Vagina (tissue), 2 donors: ENCODE results near the gene RALGAPB. TPM values are rescaled to one million over a fixed set of nuclear protein-coding genes. Genes with fewer than 3 reads are reported as not detected.

ENCODE experiments used
- DNase-seq, 2 donors: peaks; one replicate each; pipeline ENCODE4 v3.0.0-alpha.2; 2017; ENCODE audit errors: extremely low spot score in 2 of 2
- H3K27ac ChIP-seq: fragments of 200-600 bp; sonication (generic); one replicate; pipeline ENCODE4 v1.5.1; 2019
- H3K27me3 ChIP-seq: fragments of 200-600 bp; sonication (generic); one replicate; pipeline ENCODE4 v1.5.1; 2019
- H3K36me3 ChIP-seq, 2 donors: fragments of 200-600 bp; sonication (generic); one replicate each; pipeline ENCODE4 v1.5.1; 2017 to 2019
- H3K4me1 ChIP-seq: fragments of 200-600 bp; sonication (generic); one replicate; pipeline ENCODE4 v1.5.1; 2019
- H3K4me3 ChIP-seq, 2 donors: fragments of 200-600 bp; sonication (generic); 1 replicate in 1 of 2; 2 replicates in 1 of 2; pipeline ENCODE4 v1.5.1; 2016 to 2019
- H3K9me3 ChIP-seq: fragments of 200-600 bp; sonication (generic); one replicate; pipeline ENCODE4 v1.5.1; 2019
- CTCF ChIP-seq, 3 experiments: fragments of 450-650 bp in 2 of 3; fragments of 200-600 bp in 1 of 3; sonication (generic) in 1 of 3; IDR thresholded peaks; one replicate each; pipeline ENCODE4 v1.5.1; 2017 to 2019; ENCODE audit warnings: antibody characterized with exemption in 3 of 3, mild to moderate bottlenecking in 2 of 3, moderate library complexity in 2 of 3
- POLR2A ChIP-seq, 2 donors: fragments of 450-650 bp; IDR thresholded peaks; one replicate each; pipeline ENCODE4 v1.6.1; 2017; ENCODE audit warnings: antibody characterized with exemption in 2 of 2, mild to moderate bottlenecking in 2 of 2, moderate library complexity in 2 of 2
- POLR2AphosphoS5 ChIP-seq, 2 donors: sonication (generic); formaldehyde crosslinking; IDR thresholded peaks; one replicate each; pipeline ENCODE4 v1.9.0; 2017; ENCODE audit warnings: antibody characterized with exemption in 2 of 2, mild to moderate bottlenecking in 2 of 2, low read depth in 1 of 2; ENCODE audit not compliant: insufficient read depth in 1 of 2
- intact Hi-C: fragments of 100-400 bp; cut with DNase I; formaldehyde crosslinking; loops from one replicate; pipeline ENCODE4 v1.15.1; 2023
- total RNA-seq: library from RNA; depleted of rRNA; stranded (reverse); fragments of >200 nt; gene quantifications from one replicate; pipeline ENCODE4 v1.2.3, GENCODE V29; 2016

Gene RALGAPB
- total RNA-seq, 1 donor from 2014 or later: 45.2 TPM

GRCh38 chr20:38599410-38599882 is 126.8 kb downstream of the RALGAPB start:
- no peaks in the 10 kb centered on the region for H3K9me3 ChIP-seq
- no peaks in the 10 kb centered on the region for H3K36me3 ChIP-seq
- H3K4me3 ChIP-seq: no peak overlapping the region
- DNase-seq: no peak
- no peak overlapping the region for H3K27ac ChIP-seq
- peak in 1 of 2 donors; percentile 24 for TF ChIP-seq POLR2AphosphoS5 (IDR thresholded peaks at IDR 0.05; ENCODE audit: insufficient read depth in 1 of 2, low read depth in 1 of 2)
- no peak for TF ChIP-seq POLR2A (IDR thresholded peaks at IDR 0.05)
- intact Hi-C loops: no loop called here
- H3K27me3 ChIP-seq: no peaks in the 10 kb centered on the region
- H3K4me1 ChIP-seq: peaks cover 5% of the 10 kb centered on the region

- no peak overlapping the region for H3K27ac ChIP-seq
Measured at GRCh38 chr20:38600057-38600456, 127.4 kb downstream of the RALGAPB start.

GRCh38 chr20:38601216-38602184 is 128.9 kb downstream of the RALGAPB start, which contains the start of gene ARHGAP40:
TSS of gene ARHGAP40 (plus strand) at chr20:38601809.
- Histone ChIP-seq H3K4me1 (peaks cover 5% of the 10 kb centered on the region), H3K9me3 (no peaks in the 10 kb centered on the region), H3K4me3 (no peak within 1 kb of the TSS), H3K36me3 (no peaks in the 10 kb centered on the region), H3K27me3 (no peaks in the 10 kb centered on the region), H3K27ac (no peak within 1 kb of the TSS)
- intact Hi-C loops: no loop called here
- DNase-seq: no peak
- TF ChIP-seq POLR2AphosphoS5 (IDR thresholded peaks at IDR 0.05; ENCODE audit: insufficient read depth in 1 of 2, low read depth in 1 of 2) (no peak), POLR2A (IDR thresholded peaks at IDR 0.05) (no peak), CTCF (IDR thresholded peaks at IDR 0.05) (no peak)

More at GRCh38 chr20:38600057-38600456, 127.4 kb downstream of the RALGAPB start:
- intact Hi-C loops: no loop called here
- peaks cover 5% of the 10 kb centered on the region for H3K4me1 ChIP-seq
- H3K4me3 ChIP-seq: no peak overlapping the region
- TF ChIP-seq CTCF (IDR thresholded peaks at IDR 0.05) (no peak), POLR2AphosphoS5 (IDR thresholded peaks at IDR 0.05; ENCODE audit: insufficient read depth in 1 of 2, low read depth in 1 of 2) (no peak), POLR2A (IDR thresholded peaks at IDR 0.05) (no peak)
- no peak for DNase-seq
- no peaks in the 10 kb centered on the region for H3K27me3 ChIP-seq
- H3K9me3 ChIP-seq: no peaks in the 10 kb centered on the region
- H3K36me3 ChIP-seq: no peaks in the 10 kb centered on the region

GRCh38 chr20:38602185-38602581 is 129.5 kb downstream of the RALGAPB start:
- H3K4me1 ChIP-seq: peaks cover 5% of the 10 kb centered on the region
- H3K27me3 ChIP-seq: no peaks in the 10 kb centered on the region
- no peaks in the 10 kb centered on the region for H3K36me3 ChIP-seq
- H3K9me3 ChIP-seq: no peaks in the 10 kb centered on the region
- TF ChIP-seq POLR2A (IDR thresholded peaks at IDR 0.05): no peak
- H3K4me3 ChIP-seq: no peak overlapping the region
- DNase-seq: no peak
- intact Hi-C loops: no loop called here
- H3K27ac ChIP-seq: no peak overlapping the region

- Histone ChIP-seq H3K4me3 (no peak overlapping the region), H3K27ac (no peak overlapping the region), H3K36me3 (no peaks in the 10 kb centered on the region), H3K27me3 (no peaks in the 10 kb centered on the region), H3K9me3 (no peaks in the 10 kb centered on the region), H3K4me1 (peaks cover 5% of the 10 kb centered on the region)
- DNase-seq: no peak
- intact Hi-C loops: loop anchor here (1.0 kb wide), 1 partner anchor 26 kb away; no protein-coding TSS in a partner anchor
- TF ChIP-seq POLR2A (IDR thresholded peaks at IDR 0.05): no peak
- no peak for TF ChIP-seq CTCF (IDR thresholded peaks at IDR 0.05)
- TF ChIP-seq POLR2AphosphoS5 (IDR thresholded peaks at IDR 0.05; ENCODE audit: insufficient read depth in 1 of 2, low read depth in 1 of 2): no peak
Measured at GRCh38 chr20:38603286-38603685, 130.6 kb downstream of the RALGAPB start.
